Vagina (tissue), 2 donors: ENCODE data around the gene SLC39A2.
"Not testable (repeated sequence)": the region's sequence is repeated elsewhere in the genome, so short reads cannot be mapped to it uniquely, and the experiment has no call there.

Experiments
- CTCF ChIP-seq, 3 experiments: fragments of 450-650 bp in 2 of 3; fragments of 200-600 bp in 1 of 3; sonication (generic) in 1 of 3; IDR thresholded peaks; one replicate each; pipeline ENCODE4 v1.5.1; 2017 to 2019; ENCODE audit warnings: antibody characterized with exemption in 3 of 3, mild to moderate bottlenecking in 2 of 3, moderate library complexity in 2 of 3
- POLR2A ChIP-seq, 2 donors: fragments of 450-650 bp; IDR thresholded peaks; one replicate each; pipeline ENCODE4 v1.6.1; 2017; ENCODE audit warnings: antibody characterized with exemption in 2 of 2, mild to moderate bottlenecking in 2 of 2, moderate library complexity in 2 of 2
- POLR2AphosphoS5 ChIP-seq, 2 donors: sonication (generic); formaldehyde crosslinking; IDR thresholded peaks; one replicate each; pipeline ENCODE4 v1.9.0; 2017; ENCODE audit warnings: antibody characterized with exemption in 2 of 2, mild to moderate bottlenecking in 2 of 2, low read depth in 1 of 2; ENCODE audit not compliant: insufficient read depth in 1 of 2

- not testable (repeated sequence) for TF ChIP-seq POLR2A (IDR thresholded peaks at IDR 0.05); CTCF (IDR thresholded peaks at IDR 0.05); POLR2AphosphoS5 (IDR thresholded peaks at IDR 0.05; ENCODE audit: insufficient read depth in 1 of 2, low read depth in 1 of 2)
Measured at GRCh38 chr14:20985650-20986049, 13.4 kb upstream of the SLC39A2 start.
